ENCODE data around the gene PAGR1. TPM values are rescaled to one million over a fixed set of nuclear protein-coding genes. Genes with fewer than 3 reads are reported as not detected.

PAGR1 gene
- total and polyA plus RNA-seq, 9 of the 15 experiments (the other 6 are each of a cell fraction or from before 2014, with no cell fraction given), result 1.4 to 58.2 (median 16.8) TPM

GRCh38 chr16:29850998-29851397, 35.0 kb downstream of the PAGR1 start:
- intact Hi-C loops (cut with micrococcal nuclease) (no loop called here), in situ Hi-C loops (cut with MboI) (no loop called here)
- ChIA-PET POLR2A (no interaction called here), CTCF (ENCODE audit: low intra/inter-chr PET ratio) (no interaction called here)
- no peaks in the 10 kb centered on the region for H3K27me3 ChIP-seq (ENCODE audit: control insufficient read depth in 2 of 2, insufficient read depth in 2 of 2, low read length in 2 of 2)
- H3K79me2 ChIP-seq (ENCODE audit: control insufficient read depth, insufficient read depth, low read length), result no peaks in the 10 kb centered on the region
- DNase-seq (ENCODE audit: extremely low read depth in 1 of 4, low spot score in 3 of 4) (no peak), FAIRE-seq (no peak), ATAC-seq (no peak)
- H3K9ac ChIP-seq (ENCODE audit: insufficient read depth in 1 of 2, low read depth in 2 of 2, low read length in 2 of 2), result no peak overlapping the region
- H4K20me1 ChIP-seq (replicated peaks; ENCODE audit: control insufficient read depth, insufficient read depth, low read length), result no peaks in the 10 kb centered on the region
- H2AFZ ChIP-seq (ENCODE audit: low read depth, low read length), result no peak overlapping the region
- H3K36me3 ChIP-seq (ENCODE audit: control insufficient read depth, insufficient read depth, low read length), result no peaks in the 10 kb centered on the region
- no peak overlapping the region for H3K4me2 ChIP-seq (ENCODE audit: insufficient read depth, low read length)
- H3K9me3 ChIP-seq (replicated peaks; ENCODE audit: control insufficient read depth, insufficient read depth, low read depth, low read length), result no peaks in the 10 kb centered on the region
- H3K27ac ChIP-seq (ENCODE audit: extremely low read depth, low read depth, low read length), result no peak overlapping the region
- 38% methylated on average over 3 of the region's 3 CpGs for WGBS (ENCODE audit: insufficient coverage, low coverage, missing lambda C conversion rate)
- no peak overlapping the region for H3K4me3 ChIP-seq
- H3K9me1 ChIP-seq (ENCODE audit: control insufficient read depth, insufficient read depth, low read length), result no peaks in the 10 kb centered on the region
- BruUV-seq (replicated peaks), result no TSS peak
- no peak for TF ChIP-seq MAZ (CRISPR knock-in tag; conservative IDR thresholded peaks at IDR 0.05 in 1 of 2, IDR thresholded peaks at IDR 0.05 in 1 of 2)
- TF ChIP-seq ZNF12 (CRISPR knock-in tag; IDR thresholded peaks at IDR 0.05), result peak; percentile 93
- no peak for TF ChIP-seq NFE2L1 (tag; IDR thresholded peaks at IDR 0.05; ENCODE audit: borderline replicate concordance, low read depth)
- H3K4me1 ChIP-seq (replicated peaks in 1 of 2; ENCODE audit: control insufficient read depth in 2 of 2, insufficient read depth in 2 of 2, low read length in 2 of 2), result peaks cover 4 to 11% of the 10 kb centered on the region in 2 experiments; a peak in 3 of 5 replicates

- FAIRE-seq, result no peak
- POLR2A ChIA-PET, result interaction anchor here (0.6 kb wide), 2 partner anchors 74 to 568 kb away, joined by 3 read pairs; no protein-coding TSS in a partner anchor
These were observed 36.7 kb downstream of the PAGR1 start for GRCh38 chr16:29852654-29853053.

More at GRCh38 chr16:29852654-29853053, 36.7 kb downstream of the PAGR1 start:
- Histone ChIP-seq H3K9me3 (replicated peaks; ENCODE audit: control insufficient read depth, insufficient read depth, low read depth, low read length) (no peaks in the 10 kb centered on the region), H3K27ac (ENCODE audit: extremely low read depth, low read depth, low read length) (no peak overlapping the region), H3K9me1 (ENCODE audit: control insufficient read depth, insufficient read depth, low read length) (no peaks in the 10 kb centered on the region), H2AFZ (ENCODE audit: low read depth, low read length) (no peak overlapping the region), H3K4me2 (ENCODE audit: insufficient read depth, low read length) (no peak overlapping the region), H3K4me1 (replicated peaks in 1 of 2; ENCODE audit: control insufficient read depth in 2 of 2, insufficient read depth in 2 of 2, low read length in 2 of 2) (peaks cover 4 to 9% of the 10 kb centered on the region in 2 experiments; a peak in 3 of 5 replicates), H3K9ac (ENCODE audit: insufficient read depth in 1 of 2, low read depth in 2 of 2, low read length in 2 of 2) (no peak overlapping the region), H3K4me3 (no peak overlapping the region), H4K20me1 (replicated peaks; ENCODE audit: control insufficient read depth, insufficient read depth, low read length) (no peaks in the 10 kb centered on the region), H3K36me3 (ENCODE audit: control insufficient read depth, insufficient read depth, low read length) (no peaks in the 10 kb centered on the region), H3K27me3 (ENCODE audit: control insufficient read depth in 2 of 2, insufficient read depth in 2 of 2, low read length in 2 of 2) (no peaks in the 10 kb centered on the region), H3K79me2 (ENCODE audit: control insufficient read depth, insufficient read depth, low read length) (no peaks in the 10 kb centered on the region)
- CTCF ChIA-PET (ENCODE audit: low intra/inter-chr PET ratio), result no interaction called here
- in situ Hi-C loops (cut with MboI) (no loop called here), intact Hi-C loops (cut with micrococcal nuclease) (no loop called here)
- WGBS (ENCODE audit: insufficient coverage, low coverage, missing lambda C conversion rate), result 36% methylated on average over 7 of the region's 7 CpGs
- ATAC-seq (no peak), DNase-seq (ENCODE audit: extremely low read depth in 1 of 4, low spot score in 3 of 4) (no peak)
- BruUV-seq (replicated peaks), result no TSS peak
- TF ChIP-seq NFYB (IDR thresholded peaks at IDR 0.05; ENCODE audit: extremely low read depth, insufficient read length), result peak; percentile 9
- no peak for TF ChIP-seq CSDE1 (IDR thresholded peaks at IDR 0.05)

All from K562 (cell line).